OCI-LY1 (cell line): ENCODE results near the gene COL23A1.
"Not testable (repeated sequence)": the region's sequence is repeated elsewhere in the genome, so short reads cannot be mapped to it uniquely, and the experiment has no call there.

Experiments
- H2AFZ ChIP-seq: fragments of 200-600 bp; sonication (generic), shearing (Covaris generic); 2 replicates; pipeline ENCODE4 v1.6.0; 2014; ENCODE audit warnings: antibody characterized with exemption, mild to moderate bottlenecking, low read length
- H3F3A ChIP-seq: fragments of 200-600 bp; sonication (generic), shearing (Covaris generic); 2 replicates; pipeline ENCODE4 v1.6.0; 2014; ENCODE audit warnings: mild to moderate bottlenecking, antibody characterized with exemption, low read length, moderate library complexity; ENCODE audit not compliant: insufficient read depth
- H3K27ac ChIP-seq: fragments of 200-600 bp; sonication (generic); 2 replicates; pipeline ENCODE4 v1.5.1; 2014; ENCODE audit warnings: low read length, mixed run types, mild to moderate bottlenecking, low read depth; ENCODE audit not compliant: poor library complexity, severe bottlenecking
- H3K27me3 ChIP-seq: fragments of 200-600 bp; sonication (generic); 2 replicates; pipeline ENCODE4 v1.6.0; 2014; ENCODE audit warnings: antibody characterized with exemption, mild to moderate bottlenecking, low read length, moderate library complexity; ENCODE audit not compliant: insufficient read depth
- H3K36me3 ChIP-seq: fragments of 200-600 bp; sonication (generic); 2 replicates; pipeline ENCODE4 v1.6.1; 2014; ENCODE audit warnings: mild to moderate bottlenecking, antibody characterized with exemption, low read length, moderate library complexity, mixed read lengths; ENCODE audit not compliant: insufficient read depth
- H3K4me1 ChIP-seq: fragments of 200-600 bp; sonication (generic); 2 replicates; pipeline ENCODE4 v1.5.1; 2014; ENCODE audit warnings: mild to moderate bottlenecking, low read length, moderate library complexity; ENCODE audit not compliant: insufficient read depth, severe bottlenecking
- H3K4me2 ChIP-seq: fragments of 200-600 bp; sonication (generic), shearing (Covaris generic); 2 replicates; pipeline ENCODE4 v1.6.1; 2014; ENCODE audit warnings: low read length
- H3K4me3 ChIP-seq: fragments of 200-600 bp; sonication (generic); 2 replicates; pipeline ENCODE4 v1.5.1; 2014; ENCODE audit warnings: low read length, low read depth, mild to moderate bottlenecking, mixed read lengths; ENCODE audit not compliant: poor library complexity, severe bottlenecking
- H3K79me2 ChIP-seq: fragments of 200-600 bp; shearing (Covaris generic); 2 replicates; pipeline ENCODE4 v1.6.1; 2016; ENCODE audit warnings: mixed run types, low read length, mixed read lengths; ENCODE audit not compliant: insufficient read depth
- H3K9ac ChIP-seq: fragments of 200-600 bp; sonication (generic), shearing (Covaris generic); 2 replicates; pipeline ENCODE4 v1.6.1; 2014; ENCODE audit warnings: mild to moderate bottlenecking, low read length, mixed read lengths
- H3K9me2 ChIP-seq: fragments of 200-600 bp; sonication (generic), shearing (Covaris generic); 2 replicates; pipeline ENCODE4 v1.6.1; 2014; ENCODE audit warnings: low read depth, mild to moderate bottlenecking, low read length, mixed read lengths
- H3K9me3 ChIP-seq: fragments of 200-600 bp; shearing (Covaris generic); 2 replicates; pipeline ENCODE4 v1.6.1; 2014; ENCODE audit warnings: low read length, mixed read lengths
- H4K20me1 ChIP-seq: fragments of 200-600 bp; sonication (generic), shearing (Covaris generic); 2 replicates; pipeline ENCODE4 v1.6.0; 2016; ENCODE audit warnings: mild to moderate bottlenecking, low read length; ENCODE audit not compliant: insufficient read depth
- CTCF ChIP-seq: fragments of 200-600 bp; sonication (generic), shearing (Covaris generic); IDR thresholded peaks from 2 replicates; pipeline ENCODE4 v1.5.1; 2017; ENCODE audit warnings: mild to moderate bottlenecking, antibody characterized with exemption, low read length, moderate library complexity, mixed read lengths
- EZH2 ChIP-seq: fragments of 200-600 bp; sonication (generic), shearing (Covaris generic); IDR thresholded peaks from 2 replicates; pipeline ENCODE4 v1.8.0; 2017; ENCODE audit warnings: borderline replicate concordance, mixed run types, mild to moderate bottlenecking, antibody characterized with exemption, low read length, moderate library complexity, mixed read lengths

The COL23A1 gene

GRCh38 chr5:178372142-178372571, 218.0 kb downstream of the COL23A1 start:
- no peaks in the 10 kb centered on the region for H3F3A ChIP-seq
- H3K36me3 ChIP-seq: no peaks in the 10 kb centered on the region
- H3K9me2 ChIP-seq: no peaks in the 10 kb centered on the region
- H3K4me3 ChIP-seq: no peak overlapping the region
- no peak overlapping the region for H2AFZ ChIP-seq
- no peaks in the 10 kb centered on the region for H4K20me1 ChIP-seq
- H3K79me2 ChIP-seq: no peaks in the 10 kb centered on the region
- no peaks in the 10 kb centered on the region for H3K4me1 ChIP-seq
- no peak overlapping the region for H3K9ac ChIP-seq
- no peaks in the 10 kb centered on the region for H3K9me3 ChIP-seq
- peaks cover 4% of the 10 kb centered on the region; the same call in 1 of the 2 replicates for H3K27me3 ChIP-seq
- no peak for TF ChIP-seq CTCF
- no peak for TF ChIP-seq EZH2
- no peak overlapping the region for H3K27ac ChIP-seq
- no peak overlapping the region for H3K4me2 ChIP-seq

- Histone ChIP-seq H3K9ac (no peak overlapping the region), H3F3A (no peaks in the 10 kb centered on the region), H3K27ac (no peak overlapping the region), H2AFZ (no peak overlapping the region), H3K4me3 (no peak overlapping the region), H3K9me3 (no peaks in the 10 kb centered on the region), H4K20me1 (no peaks in the 10 kb centered on the region), H3K27me3 (peaks cover 4% of the 10 kb centered on the region; the same call in 1 of the 2 replicates), H3K79me2 (no peaks in the 10 kb centered on the region), H3K36me3 (no peaks in the 10 kb centered on the region), H3K4me1 (no peaks in the 10 kb centered on the region), H3K9me2 (no peaks in the 10 kb centered on the region), H3K4me2 (no peak overlapping the region)
- TF ChIP-seq CTCF (no peak), EZH2 (no peak)
These were observed 218.7 kb downstream of the COL23A1 start for GRCh38 chr5:178371362-178372111.

- H3K9me3 ChIP-seq: no peaks in the 10 kb centered on the region
- no peaks in the 10 kb centered on the region for H3K36me3 ChIP-seq
- no peak for TF ChIP-seq EZH2
- TF ChIP-seq CTCF: no peak
- no peak overlapping the region for H3K9ac ChIP-seq
- H4K20me1 ChIP-seq: no peaks in the 10 kb centered on the region
- H3K4me1 ChIP-seq: no peaks in the 10 kb centered on the region
- no peaks in the 10 kb centered on the region for H3F3A ChIP-seq
- H2AFZ ChIP-seq: no peak overlapping the region
- H3K27ac ChIP-seq: no peak overlapping the region
- H3K4me3 ChIP-seq: no peak overlapping the region
- no peaks in the 10 kb centered on the region for H3K9me2 ChIP-seq
- no peaks in the 10 kb centered on the region for H3K79me2 ChIP-seq
- H3K4me2 ChIP-seq: no peak overlapping the region
- H3K27me3 ChIP-seq: peaks cover 4% of the 10 kb centered on the region; the same call in 1 of the 2 replicates
These were observed 220.1 kb downstream of the COL23A1 start for GRCh38 chr5:178370102-178370501.

GRCh38 chr5:178369469-178369868, 220.7 kb downstream of the COL23A1 start:
- not testable (repeated sequence) for H2AFZ ChIP-seq, H3K9ac ChIP-seq, H3K4me2 ChIP-seq, H3K79me2 ChIP-seq, H4K20me1 ChIP-seq, H3K9me3 ChIP-seq, H3K27ac ChIP-seq, H3K27me3 ChIP-seq, H3K4me3 ChIP-seq, H3K4me1 ChIP-seq, H3K9me2 ChIP-seq, H3K36me3 ChIP-seq, H3F3A ChIP-seq
